Measurements from ENCODE around the gene CDH23. TPM values are rescaled to one million over a fixed set of nuclear protein-coding genes. Genes with fewer than 3 reads are reported as not detected.

Gene CDH23
- polyA plus RNA-seq, 1 donor from 2014 or later = 6.6 TPM

DNA sequence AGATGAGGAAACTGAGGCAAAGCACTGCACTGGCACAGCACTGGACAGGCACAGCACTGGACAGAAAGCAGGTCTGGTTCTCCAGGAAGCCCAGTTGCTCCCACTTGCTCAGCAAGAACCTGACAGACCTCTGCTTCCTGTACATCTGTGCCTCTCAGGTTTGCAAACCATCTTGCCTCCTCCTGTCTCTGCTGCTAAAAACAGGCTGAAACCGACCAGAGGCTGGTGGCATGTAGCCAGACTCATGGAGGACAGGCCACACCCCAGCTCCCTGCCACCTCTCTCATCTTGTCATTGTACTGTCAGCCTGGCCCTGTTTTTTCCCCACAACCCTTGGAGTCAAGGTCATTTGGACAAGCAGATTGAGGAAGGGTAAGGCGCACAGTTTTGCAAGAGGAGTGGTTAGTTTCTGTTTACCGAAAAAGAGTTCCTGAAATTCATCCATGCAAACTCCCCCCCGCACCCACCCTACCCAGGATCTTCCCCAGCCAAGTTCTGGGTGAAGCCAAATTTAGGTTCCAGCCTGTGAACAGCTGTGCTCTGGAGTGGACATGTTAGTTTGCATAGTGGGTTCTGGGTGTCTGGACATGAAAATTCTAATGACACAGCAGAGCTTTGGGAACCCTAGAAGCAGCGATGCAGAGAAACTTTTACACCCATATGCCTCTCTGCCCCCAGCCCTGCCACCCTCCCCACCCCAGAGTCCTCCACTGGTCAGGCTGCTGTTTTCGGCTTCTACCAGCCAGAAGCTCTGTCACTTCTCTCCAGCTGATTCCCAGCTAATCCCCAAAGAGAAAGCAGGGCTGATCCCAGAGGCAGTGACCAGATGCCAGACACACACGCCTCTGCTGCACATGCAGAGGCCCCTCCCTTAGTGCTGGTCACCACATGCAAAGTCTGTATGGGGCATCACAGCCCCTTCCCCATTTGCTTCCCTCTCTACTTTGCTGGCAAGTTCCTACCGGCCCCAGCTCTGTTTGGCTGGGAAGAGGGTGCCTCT lies 331.3 kb downstream of the CDH23 start:
- no peak overlapping the region for H3K4me3 ChIP-seq (ENCODE audit: low read length)
- H3K9me3 ChIP-seq (ENCODE audit: low read length) = no peaks in the 10 kb centered on the region
- no peaks in the 10 kb centered on the region for H3K36me3 ChIP-seq (ENCODE audit: insufficient read depth, low read length)
- no peak overlapping the region for H3K27ac ChIP-seq (ENCODE audit: low read length)
- no peaks in the 10 kb centered on the region for H4K20me1 ChIP-seq (ENCODE audit: insufficient read depth)
- H3F3A ChIP-seq (ENCODE audit: insufficient read depth, low read length, poor library complexity, severe bottlenecking) = no peaks in the 10 kb centered on the region
- H3K9ac ChIP-seq (ENCODE audit: low read length) = no peak overlapping the region
- no peak for TF ChIP-seq SMC3 (conservative IDR thresholded peaks at IDR 0.05; ENCODE audit: poor library complexity)
- TF ChIP-seq TAF1 (IDR thresholded peaks at IDR 0.05; ENCODE audit: low read depth) = no peak
- no peak for TF ChIP-seq EZH2 (IDR thresholded peaks at IDR 0.05; ENCODE audit: borderline replicate concordance, insufficient read depth, low read length, poor library complexity, severe bottlenecking)
- no peak for TF ChIP-seq POLR2AphosphoS5 (IDR thresholded peaks at IDR 0.05)
- no peaks in the 10 kb centered on the region for H3K9me2 ChIP-seq (ENCODE audit: insufficient read depth, low read length)
- H3K79me2 ChIP-seq (replicated peaks; ENCODE audit: insufficient read depth, low read length) = no peaks in the 10 kb centered on the region
- H3K4me2 ChIP-seq (ENCODE audit: low read length) = no peak overlapping the region
- no peaks in the 10 kb centered on the region for H3K27me3 ChIP-seq (ENCODE audit: insufficient read depth, low read depth, low read length)
- no peak overlapping the region for H2AFZ ChIP-seq (ENCODE audit: low read depth, low read length)

DNA sequence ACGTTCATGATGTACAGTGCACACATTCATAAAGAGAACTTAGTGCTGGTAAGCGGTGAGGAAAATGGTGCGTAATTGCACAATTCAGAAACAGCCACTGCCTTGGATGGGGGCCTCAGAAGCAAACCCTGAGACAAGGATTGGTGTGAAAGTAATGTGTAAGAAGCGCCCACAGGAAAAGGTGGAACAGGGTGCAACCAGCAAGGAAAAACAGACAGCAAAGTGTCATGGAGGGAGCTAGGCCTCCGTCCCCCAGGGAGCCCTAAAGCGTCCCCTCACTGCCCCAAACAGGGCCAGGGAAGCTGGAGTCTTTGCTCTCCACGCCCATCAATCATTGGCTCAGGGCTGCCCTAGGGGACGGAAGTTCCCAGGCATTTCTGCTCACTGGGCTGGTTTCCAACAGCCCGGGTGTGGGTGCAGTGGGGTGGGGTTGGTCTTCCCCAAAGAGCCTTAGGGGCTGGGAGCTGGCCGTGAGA lies 332.5 kb downstream of the CDH23 start:
- no peaks in the 10 kb centered on the region for H3K79me2 ChIP-seq (replicated peaks; ENCODE audit: insufficient read depth, low read length)
- no peaks in the 10 kb centered on the region for H3K27me3 ChIP-seq (ENCODE audit: insufficient read depth, low read depth, low read length)
- TF ChIP-seq MXI1 (conservative IDR thresholded peaks at IDR 0.05; ENCODE audit: poor library complexity, severe bottlenecking) (no peak), POLR2AphosphoS5 (IDR thresholded peaks at IDR 0.05) (no peak)
- H3K27ac ChIP-seq (ENCODE audit: low read length) = no peak overlapping the region
- H2AFZ ChIP-seq (ENCODE audit: low read depth, low read length) = no peak overlapping the region
- no peak overlapping the region for H3K4me2 ChIP-seq (ENCODE audit: low read length)
- no peaks in the 10 kb centered on the region for H3K9me2 ChIP-seq (ENCODE audit: insufficient read depth, low read length)
- no peaks in the 10 kb centered on the region for H3K9me3 ChIP-seq (ENCODE audit: low read length)
- H4K20me1 ChIP-seq (ENCODE audit: insufficient read depth) = no peaks in the 10 kb centered on the region
- H3F3A ChIP-seq (ENCODE audit: insufficient read depth, low read length, poor library complexity, severe bottlenecking) = no peaks in the 10 kb centered on the region
- no peak overlapping the region for H3K9ac ChIP-seq (ENCODE audit: low read length)
- H3K36me3 ChIP-seq (ENCODE audit: insufficient read depth, low read length) = no peaks in the 10 kb centered on the region
- no peak overlapping the region for H3K4me3 ChIP-seq (ENCODE audit: low read length)

DNA sequence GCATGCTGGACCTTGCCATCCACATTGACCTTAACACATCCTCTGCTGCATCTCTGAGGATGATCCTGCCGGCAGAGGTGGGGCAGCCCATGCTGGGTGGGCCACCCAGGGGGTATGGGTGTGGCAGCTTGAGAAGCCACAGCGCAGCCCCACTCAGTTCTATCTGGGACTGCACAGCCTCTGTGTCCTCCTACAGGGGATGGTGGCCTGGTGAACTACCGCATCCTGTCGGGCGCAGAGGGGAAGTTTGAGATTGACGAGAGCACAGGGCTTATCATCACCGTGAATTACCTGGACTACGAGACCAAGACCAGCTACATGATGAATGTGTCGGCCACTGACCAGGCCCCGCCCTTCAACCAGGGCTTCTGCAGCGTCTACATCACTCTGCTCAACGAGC lies 335.1 kb downstream of the CDH23 start:
- H3K27me3 ChIP-seq (ENCODE audit: insufficient read depth, low read depth, low read length) = no peaks in the 10 kb centered on the region
- H3K27ac ChIP-seq (ENCODE audit: low read length) = no peak overlapping the region
- no peaks in the 10 kb centered on the region for H3K79me2 ChIP-seq (replicated peaks; ENCODE audit: insufficient read depth, low read length)
- no peaks in the 10 kb centered on the region for H4K20me1 ChIP-seq (ENCODE audit: insufficient read depth)
- no peak overlapping the region for H2AFZ ChIP-seq (ENCODE audit: low read depth, low read length)
- H3F3A ChIP-seq (ENCODE audit: insufficient read depth, low read length, poor library complexity, severe bottlenecking) = no peaks in the 10 kb centered on the region
- H3K36me3 ChIP-seq (ENCODE audit: insufficient read depth, low read length) = no peaks in the 10 kb centered on the region
- no peak overlapping the region for H3K9ac ChIP-seq (ENCODE audit: low read length)
- TF ChIP-seq EP300 (conservative IDR thresholded peaks at IDR 0.05; ENCODE audit: poor library complexity, severe bottlenecking) (no peak), CTCF (IDR thresholded peaks at IDR 0.05; ENCODE audit: poor library complexity, severe bottlenecking) (no peak), POLR2AphosphoS5 (IDR thresholded peaks at IDR 0.05) (no peak), SMC3 (conservative IDR thresholded peaks at IDR 0.05; ENCODE audit: poor library complexity) (no peak), MXI1 (conservative IDR thresholded peaks at IDR 0.05; ENCODE audit: poor library complexity, severe bottlenecking) (no peak), RAD21 (conservative IDR thresholded peaks at IDR 0.05) (no peak), EZH2 (IDR thresholded peaks at IDR 0.05; ENCODE audit: borderline replicate concordance, insufficient read depth, low read length, poor library complexity, severe bottlenecking) (no peak), TAF1 (IDR thresholded peaks at IDR 0.05; ENCODE audit: low read depth) (no peak)
- TF ChIP-seq, protein P1, sequence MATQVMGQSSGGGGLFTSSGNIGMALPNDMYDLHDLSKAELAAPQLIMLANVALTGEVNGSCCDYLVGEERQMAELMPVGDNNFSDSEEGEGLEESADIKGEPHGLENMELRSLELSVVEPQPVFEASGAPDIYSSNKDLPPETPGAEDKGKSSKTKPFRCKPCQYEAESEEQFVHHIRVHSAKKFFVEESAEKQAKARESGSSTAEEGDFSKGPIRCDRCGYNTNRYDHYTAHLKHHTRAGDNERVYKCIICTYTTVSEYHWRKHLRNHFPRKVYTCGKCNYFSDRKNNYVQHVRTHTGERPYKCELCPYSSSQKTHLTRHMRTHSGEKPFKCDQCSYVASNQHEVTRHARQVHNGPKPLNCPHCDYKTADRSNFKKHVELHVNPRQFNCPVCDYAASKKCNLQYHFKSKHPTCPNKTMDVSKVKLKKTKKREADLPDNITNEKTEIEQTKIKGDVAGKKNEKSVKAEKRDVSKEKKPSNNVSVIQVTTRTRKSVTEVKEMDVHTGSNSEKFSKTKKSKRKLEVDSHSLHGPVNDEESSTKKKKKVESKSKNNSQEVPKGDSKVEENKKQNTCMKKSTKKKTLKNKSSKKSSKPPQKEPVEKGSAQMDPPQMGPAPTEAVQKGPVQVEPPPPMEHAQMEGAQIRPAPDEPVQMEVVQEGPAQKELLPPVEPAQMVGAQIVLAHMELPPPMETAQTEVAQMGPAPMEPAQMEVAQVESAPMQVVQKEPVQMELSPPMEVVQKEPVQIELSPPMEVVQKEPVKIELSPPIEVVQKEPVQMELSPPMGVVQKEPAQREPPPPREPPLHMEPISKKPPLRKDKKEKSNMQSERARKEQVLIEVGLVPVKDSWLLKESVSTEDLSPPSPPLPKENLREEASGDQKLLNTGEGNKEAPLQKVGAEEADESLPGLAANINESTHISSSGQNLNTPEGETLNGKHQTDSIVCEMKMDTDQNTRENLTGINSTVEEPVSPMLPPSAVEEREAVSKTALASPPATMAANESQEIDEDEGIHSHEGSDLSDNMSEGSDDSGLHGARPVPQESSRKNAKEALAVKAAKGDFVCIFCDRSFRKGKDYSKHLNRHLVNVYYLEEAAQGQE (IDR thresholded peaks at IDR 0.05; ENCODE audit: borderline replicate concordance) = no peak
- H3K9me2 ChIP-seq (ENCODE audit: insufficient read depth, low read length) = no peaks in the 10 kb centered on the region
- H3K9me3 ChIP-seq (ENCODE audit: low read length) = no peaks in the 10 kb centered on the region
- no peak overlapping the region for H3K4me3 ChIP-seq (ENCODE audit: low read length)
- H3K4me2 ChIP-seq (ENCODE audit: low read length) = no peak overlapping the region

All from neural cell (in vitro differentiated cells).